ENCODE measurements around the gene UXS1. TPM values are rescaled to one million over a fixed set of nuclear protein-coding genes. Genes with fewer than 3 reads are reported as not detected.
A peak's percentile ranks its signal among the peaks of the same experiment; 100 is the strongest.

Gene UXS1
- total RNA-seq, 1 experiment from 2014 or later = 20.9 TPM

DNA sequence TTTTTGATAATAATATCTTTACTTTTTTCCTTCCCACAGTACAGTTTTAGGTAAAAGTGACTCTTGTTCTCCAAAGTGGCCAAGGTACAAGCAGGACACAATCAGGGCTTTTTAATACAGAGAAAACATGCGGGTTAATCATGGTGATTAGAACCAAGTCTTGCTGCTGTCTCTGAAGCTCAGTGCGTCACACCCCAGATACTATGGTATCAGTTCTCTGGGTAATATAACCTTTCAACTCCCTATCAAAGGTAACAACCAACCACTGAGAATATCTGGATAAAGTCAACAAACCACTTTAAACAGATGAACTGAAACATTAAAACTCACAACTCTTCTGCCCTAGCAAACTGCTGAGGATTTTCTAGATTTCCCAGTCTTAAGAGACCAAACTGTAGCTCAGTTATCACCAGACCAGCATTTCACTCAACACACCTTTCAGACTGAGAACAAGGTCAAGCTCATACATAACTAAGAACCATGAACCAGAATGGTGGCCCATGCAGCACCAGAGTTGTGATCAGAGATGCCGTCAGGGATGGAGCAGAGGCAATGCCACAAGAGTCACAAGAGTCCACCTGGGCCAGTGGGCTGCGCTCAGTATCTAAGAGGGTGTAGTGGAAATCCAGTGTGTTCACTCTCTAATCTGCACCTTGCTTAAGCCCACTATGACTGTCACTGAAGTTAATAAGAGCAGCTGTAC is 103.0 kb downstream of the UXS1 start:
- no peaks in the 10 kb centered on the region for H3K27me3 ChIP-seq (ENCODE audit: control insufficient read depth, insufficient read depth, low read length)
- H3K4me3 ChIP-seq (ENCODE audit: insufficient read depth, low read depth, low read length) = no peak overlapping the region
- H3K36me3 ChIP-seq (replicated peaks; ENCODE audit: control insufficient read depth, insufficient read depth, low read length) = peaks cover 2% of the 10 kb centered on the region
- no peak for DNase-seq

DNA sequence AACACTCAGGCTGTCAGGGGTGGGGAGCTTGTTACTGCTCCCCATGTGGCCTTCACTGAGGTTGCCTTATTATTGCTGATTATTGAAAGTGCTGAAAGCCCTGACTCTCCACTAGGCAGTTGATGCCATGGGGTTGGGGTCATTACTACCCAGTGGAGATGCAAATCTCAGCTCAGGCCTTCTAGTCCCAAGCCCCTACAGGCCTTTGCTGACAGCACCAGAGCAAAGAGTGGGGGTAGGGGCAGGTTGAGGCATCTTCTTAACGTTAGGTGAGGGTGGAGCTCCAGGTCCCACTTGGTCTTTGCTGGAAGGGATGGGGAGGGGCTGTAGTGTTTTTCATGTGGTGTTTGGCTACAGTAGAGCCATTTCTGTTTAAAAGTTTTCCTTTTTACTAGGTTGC is 104.5 kb downstream of the UXS1 start:
- no peak for DNase-seq
- peaks cover 2% of the 10 kb centered on the region for H3K36me3 ChIP-seq (replicated peaks; ENCODE audit: control insufficient read depth, insufficient read depth, low read length)
- no peaks in the 10 kb centered on the region for H3K27me3 ChIP-seq (ENCODE audit: control insufficient read depth, insufficient read depth, low read length)
- no peak overlapping the region for H3K4me3 ChIP-seq (ENCODE audit: insufficient read depth, low read depth, low read length)

DNA sequence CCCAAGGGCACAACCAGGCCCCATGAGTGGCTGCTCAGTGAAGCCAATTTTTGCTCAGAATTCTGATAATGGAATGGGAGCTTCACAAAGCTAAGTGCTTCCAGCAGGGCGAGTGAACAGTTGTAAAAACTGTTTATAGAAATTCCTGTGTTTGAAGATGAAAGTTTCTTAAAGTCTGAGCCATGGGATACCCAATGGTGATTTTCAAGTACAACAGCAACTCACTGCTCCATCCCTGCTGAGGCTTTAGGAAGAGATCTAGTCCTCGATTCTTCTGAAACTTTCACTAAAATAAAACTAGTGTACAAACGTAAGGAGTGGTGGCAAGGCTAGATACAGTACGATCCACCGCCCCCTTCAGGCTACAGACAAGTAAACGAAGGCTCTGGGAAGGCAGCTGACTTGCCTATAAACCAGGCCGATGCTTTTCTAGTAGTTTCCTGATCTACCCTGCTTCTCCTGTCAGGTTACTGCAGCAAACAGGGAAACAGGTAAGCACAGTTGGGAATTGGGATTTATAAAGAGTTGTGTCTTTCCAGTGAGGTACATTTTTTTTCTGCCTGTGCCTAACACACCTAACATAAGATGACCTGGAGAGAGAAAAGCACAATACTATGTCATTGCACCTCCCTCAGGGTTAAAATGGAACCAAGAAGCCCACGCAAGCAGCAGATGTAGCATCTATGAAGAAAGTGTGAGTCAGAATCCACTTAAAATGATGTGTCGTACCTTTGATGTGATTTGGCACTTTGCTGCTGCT is 108.7 kb downstream of the UXS1 start:
- Histone ChIP-seq H3K27me3 (ENCODE audit: control insufficient read depth, insufficient read depth, low read length) (no peaks in the 10 kb centered on the region), H3K4me3 (ENCODE audit: insufficient read depth, low read depth, low read length) (no peak overlapping the region), H3K36me3 (replicated peaks; ENCODE audit: control insufficient read depth, insufficient read depth, low read length) (no peaks in the 10 kb centered on the region)
- no peak for DNase-seq

DNA sequence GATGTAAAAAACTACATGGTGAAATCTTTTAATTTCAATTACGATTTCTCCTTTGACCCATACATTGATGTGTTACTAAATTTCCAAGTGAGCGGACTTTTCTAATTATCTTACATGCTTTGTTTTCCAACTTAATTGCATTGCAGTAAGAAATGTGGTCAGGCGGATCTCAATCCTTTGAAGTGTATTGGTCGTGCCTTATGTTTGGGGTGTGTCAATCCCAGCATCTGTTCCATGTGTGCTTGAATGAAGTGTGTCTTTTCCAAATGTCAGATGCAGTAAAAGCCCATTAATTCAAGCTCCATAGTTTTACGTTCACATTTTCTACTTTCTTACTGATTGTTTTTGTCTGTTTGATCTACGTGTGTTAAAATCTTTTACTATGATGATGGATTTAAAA is 113.1 kb downstream of the UXS1 start:
- no peak for DNase-seq
- H3K4me3 ChIP-seq (ENCODE audit: insufficient read depth, low read depth, low read length) = no peak overlapping the region
- H3K27me3 ChIP-seq (ENCODE audit: control insufficient read depth, insufficient read depth, low read length) = no peaks in the 10 kb centered on the region
- no peaks in the 10 kb centered on the region for H3K36me3 ChIP-seq (replicated peaks; ENCODE audit: control insufficient read depth, insufficient read depth, low read length)

DNA sequence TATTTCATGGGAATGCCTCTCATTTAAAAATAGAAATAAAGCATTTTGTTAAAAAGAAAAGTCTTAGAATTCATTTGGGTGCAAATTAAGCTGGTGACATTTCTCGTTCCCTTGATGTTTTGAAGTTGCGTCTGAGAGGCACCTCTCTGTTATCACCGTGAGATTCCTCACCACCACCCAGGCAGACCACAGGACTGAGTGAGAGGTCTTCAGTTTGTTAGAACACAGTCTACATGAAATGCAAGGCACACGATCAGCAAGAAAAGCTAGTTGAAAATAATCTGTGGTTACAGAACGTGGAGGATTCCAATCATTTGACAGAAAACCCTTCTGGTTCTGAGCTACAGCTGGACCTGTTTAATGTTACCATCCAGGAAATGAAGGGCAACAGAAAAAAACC is 116.0 kb downstream of the UXS1 start:
- Histone ChIP-seq H3K36me3 (replicated peaks; ENCODE audit: control insufficient read depth, insufficient read depth, low read length) (no peaks in the 10 kb centered on the region), H3K4me3 (ENCODE audit: insufficient read depth, low read depth, low read length) (no peak overlapping the region), H3K27me3 (ENCODE audit: control insufficient read depth, insufficient read depth, low read length) (no peaks in the 10 kb centered on the region)
- DNase-seq = no peak

DNA sequence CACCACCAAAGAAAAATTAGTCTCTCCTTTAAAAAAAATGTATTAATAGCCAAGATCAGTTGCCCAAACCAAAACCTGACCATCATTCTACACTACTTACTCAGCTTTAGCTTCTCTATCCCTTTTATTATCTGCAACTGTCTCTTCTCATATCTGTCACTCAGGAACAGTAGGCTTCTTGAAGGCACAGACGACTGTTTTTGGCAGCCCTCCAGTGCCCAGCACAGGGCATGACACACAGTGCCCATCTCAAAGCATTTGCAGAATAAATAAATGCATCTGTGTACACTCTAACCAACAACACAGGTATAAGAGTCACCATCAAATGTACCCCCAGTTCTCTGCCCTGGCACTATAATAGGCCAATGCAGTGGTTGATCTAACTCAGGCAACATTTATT is 117.2 kb downstream of the UXS1 start:
- DNase-seq = no peak
- H3K36me3 ChIP-seq (replicated peaks; ENCODE audit: control insufficient read depth, insufficient read depth, low read length) = no peaks in the 10 kb centered on the region
- no peak overlapping the region for H3K4me3 ChIP-seq (ENCODE audit: insufficient read depth, low read depth, low read length)
- no peaks in the 10 kb centered on the region for H3K27me3 ChIP-seq (ENCODE audit: control insufficient read depth, insufficient read depth, low read length)

DNA sequence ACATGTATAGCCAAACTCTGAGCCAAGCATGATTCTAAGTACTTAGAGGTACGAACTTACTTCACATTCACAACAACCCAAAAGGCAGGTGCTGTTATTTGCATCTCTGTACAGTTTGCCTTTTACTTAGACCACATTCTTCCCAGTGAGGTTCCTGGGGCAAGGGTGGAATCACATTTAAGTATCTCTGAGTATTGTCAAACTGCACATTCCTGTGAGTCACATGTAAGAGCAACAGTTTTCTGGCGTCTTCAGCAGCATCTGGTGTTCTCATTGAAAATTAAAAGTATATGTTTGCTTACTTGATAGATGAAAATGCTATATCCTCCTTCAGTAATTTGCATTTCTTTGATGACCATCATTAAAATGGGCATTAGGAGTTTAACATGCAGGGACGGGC is 119.1 kb downstream of the UXS1 start:
- Histone ChIP-seq H3K27me3 (ENCODE audit: control insufficient read depth, insufficient read depth, low read length) (no peaks in the 10 kb centered on the region), H3K36me3 (replicated peaks; ENCODE audit: control insufficient read depth, insufficient read depth, low read length) (no peaks in the 10 kb centered on the region), H3K4me3 (ENCODE audit: insufficient read depth, low read depth, low read length) (no peak overlapping the region)
- DNase-seq = no peak

DNA sequence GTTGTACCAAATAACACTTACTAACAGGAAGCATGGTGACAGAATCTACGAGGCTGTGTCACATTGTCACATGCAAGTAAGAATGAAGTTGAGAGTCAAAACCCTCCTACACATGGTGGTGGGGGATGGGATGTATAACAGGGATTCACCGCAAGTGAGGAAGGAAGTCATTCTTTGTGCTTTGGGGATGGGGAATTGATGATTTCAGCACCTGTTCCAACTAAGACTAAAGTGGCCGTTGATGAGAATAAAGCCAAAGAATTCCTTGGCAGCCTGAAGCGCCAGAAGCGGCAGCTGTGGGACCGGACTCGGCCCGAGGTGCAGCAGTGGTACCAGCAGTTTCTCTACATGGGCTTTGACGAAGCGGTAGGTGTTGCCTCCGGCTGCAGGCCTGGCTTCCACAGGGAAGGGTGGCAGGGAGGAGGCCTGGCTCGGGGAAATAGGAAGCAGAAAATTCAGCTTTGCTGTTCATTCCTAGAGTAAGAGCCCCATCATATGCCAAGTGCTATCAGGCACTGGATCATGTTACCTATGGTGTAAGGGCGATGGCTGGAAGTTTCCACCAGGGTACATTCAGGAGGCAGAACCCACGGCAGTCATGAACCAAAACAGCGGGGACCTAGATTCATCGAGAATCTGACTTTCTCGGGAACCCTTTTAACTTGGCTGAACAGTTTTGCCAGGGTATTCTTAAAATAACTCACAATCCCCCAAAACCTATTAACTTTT is 120.3 kb downstream of the UXS1 start:
- Histone ChIP-seq H3K36me3 (replicated peaks; ENCODE audit: control insufficient read depth, insufficient read depth, low read length) (no peaks in the 10 kb centered on the region), H3K27me3 (ENCODE audit: control insufficient read depth, insufficient read depth, low read length) (no peaks in the 10 kb centered on the region), H3K4me3 (ENCODE audit: insufficient read depth, low read depth, low read length) (no peak overlapping the region)
- DNase-seq = no peak

DNA sequence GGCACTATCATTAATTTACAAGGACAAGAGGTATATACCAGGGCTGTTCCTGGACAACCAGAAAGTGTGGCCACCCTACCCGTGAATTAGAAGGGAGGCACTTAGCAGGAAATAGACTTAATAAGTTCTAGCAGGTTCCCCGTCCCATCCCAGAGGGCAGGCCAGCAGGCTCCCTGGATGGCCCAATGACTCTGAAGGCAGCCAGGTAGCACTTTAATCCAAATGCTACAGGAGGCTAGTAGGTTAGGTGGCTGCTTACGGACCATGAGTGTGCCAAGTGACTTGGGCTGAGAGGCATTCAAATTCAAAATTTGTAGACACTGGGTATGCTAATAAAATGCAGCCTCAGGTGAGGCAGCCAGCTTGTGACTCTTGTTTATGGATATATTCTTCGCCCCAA is 123.9 kb downstream of the UXS1 start:
- H3K27me3 ChIP-seq (ENCODE audit: control insufficient read depth, insufficient read depth, low read length) = peaks cover 14% of the 10 kb centered on the region
- H3K36me3 ChIP-seq (replicated peaks; ENCODE audit: control insufficient read depth, insufficient read depth, low read length) = no peaks in the 10 kb centered on the region
- no peak overlapping the region for H3K4me3 ChIP-seq (ENCODE audit: insufficient read depth, low read depth, low read length)
- no peak for DNase-seq

DNA sequence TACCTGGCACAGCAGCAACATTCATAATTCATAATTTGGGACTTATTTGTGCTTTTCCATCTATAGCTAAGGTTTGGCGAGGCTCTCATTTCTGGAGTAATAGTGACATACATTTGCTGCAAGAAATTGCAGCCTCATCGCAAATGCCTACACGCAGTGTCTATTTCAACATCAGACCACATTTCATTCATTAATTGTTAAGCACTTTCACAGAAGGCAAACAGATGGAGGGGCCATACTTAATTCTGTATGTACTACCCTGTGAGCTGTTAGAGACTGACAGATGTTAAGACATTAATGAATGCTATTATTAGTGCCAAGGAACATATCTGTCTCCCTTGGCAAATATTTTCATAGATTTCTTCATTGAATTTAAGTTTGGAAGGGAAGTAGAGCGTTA is 125.7 kb downstream of the UXS1 start:
- Histone ChIP-seq H3K36me3 (replicated peaks; ENCODE audit: control insufficient read depth, insufficient read depth, low read length) (no peaks in the 10 kb centered on the region), H3K4me3 (ENCODE audit: insufficient read depth, low read depth, low read length) (no peak overlapping the region), H3K27me3 (ENCODE audit: control insufficient read depth, insufficient read depth, low read length) (peaks cover 24% of the 10 kb centered on the region)
- no peak for DNase-seq

DNA sequence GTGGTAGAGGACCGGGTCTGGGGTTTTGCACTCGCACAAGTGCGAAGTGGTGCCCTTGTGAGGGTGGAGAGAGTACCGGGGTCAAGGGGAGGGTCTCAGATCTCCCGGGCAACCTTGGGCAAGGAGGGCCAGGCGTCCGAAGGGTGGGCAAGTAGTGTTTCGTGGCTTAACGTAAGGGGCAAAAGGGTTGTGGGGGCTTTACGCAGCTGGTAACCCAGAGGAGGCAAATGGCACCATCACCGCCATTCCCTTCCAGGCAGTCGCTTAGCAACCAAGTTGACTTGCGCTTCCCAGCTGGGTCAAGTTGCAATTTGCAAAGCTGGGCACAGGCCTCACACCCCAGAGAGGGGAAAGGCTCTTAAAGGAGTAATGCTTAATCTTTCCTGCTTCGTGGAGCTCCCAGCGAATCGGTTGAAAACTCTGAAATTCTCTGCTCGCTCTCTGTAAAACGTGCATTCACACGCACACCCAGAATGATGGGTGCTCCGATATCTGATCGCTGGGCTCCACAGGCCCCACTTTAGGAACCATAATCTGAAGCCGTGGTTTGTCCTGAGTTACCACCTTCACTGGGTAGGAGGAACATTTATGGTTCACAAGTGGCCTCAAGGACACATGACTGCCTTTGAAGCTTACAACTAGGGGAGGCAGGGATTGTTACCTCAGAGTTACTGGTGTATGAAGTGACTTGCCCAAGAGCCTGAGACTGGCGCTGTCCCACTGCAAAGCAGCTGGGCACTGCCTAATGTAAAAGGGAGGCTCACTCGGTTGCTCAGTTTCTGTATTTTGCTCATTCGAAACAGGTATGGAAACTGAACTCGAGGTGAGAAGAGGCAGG is 127.9 kb downstream of the UXS1 start:
- peak; percentile 80 for DNase-seq
- Histone ChIP-seq H3K27me3 (ENCODE audit: control insufficient read depth, insufficient read depth, low read length) (peaks cover 24% of the 10 kb centered on the region), H3K4me3 (ENCODE audit: insufficient read depth, low read depth, low read length) (peak overlapping the region; percentile 53), H3K36me3 (replicated peaks; ENCODE audit: control insufficient read depth, insufficient read depth, low read length) (no peaks in the 10 kb centered on the region)

DNA sequence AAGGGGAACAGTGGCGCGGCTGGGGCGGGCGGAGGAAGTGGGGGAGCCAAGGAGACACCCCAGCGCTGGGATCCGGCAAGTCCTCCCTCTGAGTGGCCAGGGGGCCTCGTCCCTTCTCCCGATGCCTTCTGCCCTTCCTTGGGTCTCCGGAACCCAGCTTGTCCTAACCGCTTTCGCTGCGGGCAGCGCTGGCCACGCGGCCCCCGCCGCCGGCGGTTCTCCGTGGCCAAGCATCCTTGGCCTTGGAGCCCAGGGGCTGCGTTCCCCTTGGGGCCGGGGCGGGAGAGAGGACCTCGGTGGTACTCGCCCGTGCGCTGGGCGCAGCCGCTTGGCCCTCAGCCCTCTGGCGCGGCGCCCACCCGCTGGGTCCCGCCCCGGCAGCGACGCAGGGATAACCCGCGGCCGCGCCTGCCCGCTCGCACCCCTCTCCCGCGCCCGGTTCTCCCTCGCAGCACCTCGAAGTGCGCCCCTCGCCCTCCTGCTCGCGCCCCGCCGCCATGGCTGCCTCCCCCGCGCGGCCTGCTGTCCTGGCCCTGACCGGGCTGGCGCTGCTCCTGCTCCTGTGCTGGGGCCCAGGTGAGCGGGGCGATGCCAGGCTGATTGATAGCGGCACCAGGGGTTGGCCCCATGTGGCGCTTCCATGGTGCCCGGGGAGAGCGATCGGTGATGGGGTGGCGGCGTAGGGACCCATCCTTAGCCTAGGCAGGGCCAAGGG is 128.7 kb downstream of the UXS1 start:
- peak overlapping the region; percentile 53 for H3K4me3 ChIP-seq (ENCODE audit: insufficient read depth, low read depth, low read length)
- peaks cover 24% of the 10 kb centered on the region for H3K27me3 ChIP-seq (ENCODE audit: control insufficient read depth, insufficient read depth, low read length)
- peak; percentile 84 for DNase-seq
- H3K36me3 ChIP-seq (replicated peaks; ENCODE audit: control insufficient read depth, insufficient read depth, low read length) = no peaks in the 10 kb centered on the region

DNA sequence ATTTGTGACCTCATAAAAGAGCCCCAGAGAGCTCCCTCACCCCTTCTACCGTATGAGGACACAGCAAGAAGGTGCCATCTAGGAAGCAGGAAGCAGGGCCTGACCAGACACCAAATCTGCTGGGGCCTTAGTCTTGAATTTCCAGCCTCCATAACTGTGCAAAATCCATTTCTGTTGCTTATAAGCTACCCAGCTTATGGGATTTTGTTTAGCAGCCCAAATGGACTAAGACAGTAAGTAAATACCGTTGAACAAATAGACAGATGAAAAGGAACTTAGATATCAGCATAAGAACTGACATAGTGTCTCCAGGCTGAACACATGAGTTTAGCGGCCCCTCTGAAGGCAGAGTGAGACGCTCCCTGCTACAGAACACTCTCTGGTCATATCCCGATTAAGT is 130.9 kb downstream of the UXS1 start:
- no peak for DNase-seq
- H3K4me3 ChIP-seq (ENCODE audit: insufficient read depth, low read depth, low read length) = no peak overlapping the region
- H3K27me3 ChIP-seq (ENCODE audit: control insufficient read depth, insufficient read depth, low read length) = peaks cover 24% of the 10 kb centered on the region
- no peaks in the 10 kb centered on the region for H3K36me3 ChIP-seq (replicated peaks; ENCODE audit: control insufficient read depth, insufficient read depth, low read length)

DNA sequence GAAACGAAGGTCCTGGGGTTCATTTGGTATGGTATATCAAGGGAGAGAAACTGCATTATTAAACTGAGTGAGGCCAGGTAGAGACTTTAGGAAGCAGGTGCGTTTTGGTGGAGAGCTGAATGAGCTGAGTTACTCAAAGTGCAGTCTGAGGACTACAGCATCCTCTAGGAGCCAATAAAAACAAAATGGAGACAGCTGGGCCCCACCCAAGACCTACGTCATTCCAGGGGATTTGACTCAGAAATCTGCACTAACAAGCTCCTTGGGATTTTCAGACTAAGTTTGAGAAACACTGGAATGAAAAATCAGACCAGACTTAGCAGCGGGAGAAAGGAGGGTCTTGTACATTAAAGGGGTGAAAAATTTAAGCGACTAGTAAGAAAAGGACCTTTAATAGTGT is 131.5 kb downstream of the UXS1 start:
- DNase-seq = no peak
- no peak overlapping the region for H3K4me3 ChIP-seq (ENCODE audit: insufficient read depth, low read depth, low read length)
- H3K27me3 ChIP-seq (ENCODE audit: control insufficient read depth, insufficient read depth, low read length) = peaks cover 24% of the 10 kb centered on the region
- H3K36me3 ChIP-seq (replicated peaks; ENCODE audit: control insufficient read depth, insufficient read depth, low read length) = no peaks in the 10 kb centered on the region
